DND-41 (cell line): ENCODE measurements around the gene LRRC52.

Experiments
- EZH2 ChIP-seq: IDR thresholded peaks from 3 replicates; pipeline ENCODE4 v1.6.1; 2012; ENCODE audit warnings: borderline replicate concordance, low read depth, mild to moderate bottlenecking, moderate library complexity, low read length, inconsistent platforms; ENCODE audit not compliant: severe bottlenecking
- TF ChIP-seq, protein P1 (sequence below): IDR thresholded peaks from 2 replicates; pipeline ENCODE4 v1.5.1; 2012; ENCODE audit warnings: borderline replicate concordance, low read length, moderate library complexity, mild to moderate bottlenecking; ENCODE audit not compliant: poor library complexity, severe bottlenecking; ENCODE audit errors: extremely low read depth

GRCh38 chr1:165577707-165578106 lies 33.9 kb downstream of the LRRC52 start:
- TF ChIP-seq, protein P1, sequence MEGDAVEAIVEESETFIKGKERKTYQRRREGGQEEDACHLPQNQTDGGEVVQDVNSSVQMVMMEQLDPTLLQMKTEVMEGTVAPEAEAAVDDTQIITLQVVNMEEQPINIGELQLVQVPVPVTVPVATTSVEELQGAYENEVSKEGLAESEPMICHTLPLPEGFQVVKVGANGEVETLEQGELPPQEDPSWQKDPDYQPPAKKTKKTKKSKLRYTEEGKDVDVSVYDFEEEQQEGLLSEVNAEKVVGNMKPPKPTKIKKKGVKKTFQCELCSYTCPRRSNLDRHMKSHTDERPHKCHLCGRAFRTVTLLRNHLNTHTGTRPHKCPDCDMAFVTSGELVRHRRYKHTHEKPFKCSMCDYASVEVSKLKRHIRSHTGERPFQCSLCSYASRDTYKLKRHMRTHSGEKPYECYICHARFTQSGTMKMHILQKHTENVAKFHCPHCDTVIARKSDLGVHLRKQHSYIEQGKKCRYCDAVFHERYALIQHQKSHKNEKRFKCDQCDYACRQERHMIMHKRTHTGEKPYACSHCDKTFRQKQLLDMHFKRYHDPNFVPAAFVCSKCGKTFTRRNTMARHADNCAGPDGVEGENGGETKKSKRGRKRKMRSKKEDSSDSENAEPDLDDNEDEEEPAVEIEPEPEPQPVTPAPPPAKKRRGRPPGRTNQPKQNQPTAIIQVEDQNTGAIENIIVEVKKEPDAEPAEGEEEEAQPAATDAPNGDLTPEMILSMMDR, result no peak
- no peak for TF ChIP-seq EZH2
